Activated T-cell treated with anti-CD3 and anti-CD28 coated beads, Interleukin-2, amount 50 U/mL, for 4 hours (primary cell): Measurements from ENCODE around the gene SBK1. TPM values are rescaled to one million over a fixed set of nuclear protein-coding genes. Genes with fewer than 3 reads are reported as not detected.

ENCODE experiments used
- ATAC-seq, 2 donors: fragments of 200-7000 bp; cut with Tn5 transposase; one replicate each; pipeline ENCODE4 v1.10.0; 2021
- DNase-seq: peaks from one replicate; pipeline ENCODE4 v3.0.0-alpha.2; 2020
- H3K27me3 Mint-ChIP-seq: one replicate; pipeline ENCODE4 v1.8.0; 2021; ENCODE audit warnings: low read depth, mixed read lengths
- H3K36me3 Mint-ChIP-seq: one replicate; pipeline ENCODE4 v1.8.0; 2022; ENCODE audit warnings: mixed read lengths; ENCODE audit not compliant: insufficient read depth
- H3K4me1 Mint-ChIP-seq: one replicate; pipeline ENCODE4 v1.8.0; 2021; ENCODE audit warnings: low read depth, mixed read lengths
- H3K4me3 Mint-ChIP-seq: one replicate; pipeline ENCODE4 v1.8.0; 2021; ENCODE audit warnings: mild to moderate bottlenecking, moderate library complexity, mixed read lengths
- H3K9me3 Mint-ChIP-seq: one replicate; pipeline ENCODE4 v1.8.0; 2021; ENCODE audit warnings: mixed read lengths
- total RNA-seq, 3 donors: library from RNA; stranded (reverse); gene quantifications; one replicate each; pipeline ENCODE4 v1.2.1, GENCODE V29; 2021

SBK1 gene
- total RNA-seq, 3 donors from 2014 or later: 1.4 to 1.5 (median 1.5) TPM

- no peak for DNase-seq
- Mint-ChIP-seq H3K4me3 (peak overlapping the region; percentile 42), H3K4me1 (peaks cover 49% of the 10 kb centered on the region), H3K9me3 (no peaks in the 10 kb centered on the region), H3K36me3 (no peaks in the 10 kb centered on the region), H3K27me3 (no peaks in the 10 kb centered on the region)
- ATAC-seq: no peak
These were observed 1.5 kb upstream of the SBK1 start for GRCh38 chr16:28290859-28291254.

- H3K4me1 Mint-ChIP-seq: peaks cover 63% of the 10 kb centered on the region
- no peaks in the 10 kb centered on the region for H3K36me3 Mint-ChIP-seq
These were observed 641 bp downstream of the SBK1 start for GRCh38 chr16:28292731-28293600.

DNA sequence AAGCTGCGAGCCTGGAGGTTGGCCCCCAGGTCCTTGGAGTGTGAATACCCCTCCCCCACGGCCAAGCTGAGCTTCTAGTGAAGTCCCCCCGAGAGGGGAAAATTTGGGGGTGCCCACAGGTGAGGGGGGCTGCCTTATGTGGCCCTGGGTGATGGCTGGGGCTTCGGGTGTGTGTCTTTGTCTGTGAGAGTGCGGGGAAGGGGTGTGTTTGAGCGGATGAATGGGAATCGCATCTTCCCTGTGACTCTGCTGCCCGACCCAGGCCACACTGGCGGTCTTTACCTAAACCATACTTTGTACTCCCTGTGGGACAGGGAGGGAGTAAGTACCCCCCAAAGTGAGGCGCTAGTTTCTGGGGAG lies 1.3 kb downstream of the SBK1 start:
- ATAC-seq: no peak
- H3K36me3 Mint-ChIP-seq: no peaks in the 10 kb centered on the region
- peaks cover 65% of the 10 kb centered on the region for H3K4me1 Mint-ChIP-seq
- no peaks in the 10 kb centered on the region for H3K27me3 Mint-ChIP-seq
- H3K4me3 Mint-ChIP-seq: peak overlapping the region; percentile 78
- no peaks in the 10 kb centered on the region for H3K9me3 Mint-ChIP-seq
- no peak for DNase-seq

More at GRCh38 chr16:28292731-28293600, 641 bp downstream of the SBK1 start:
- DNase-seq (no peak), ATAC-seq (peak in 1 of 2 donors; percentile 11)
- peak overlapping the region; percentile 85 for H3K4me3 Mint-ChIP-seq
- no peaks in the 10 kb centered on the region for H3K9me3 Mint-ChIP-seq
- no peaks in the 10 kb centered on the region for H3K27me3 Mint-ChIP-seq

DNA sequence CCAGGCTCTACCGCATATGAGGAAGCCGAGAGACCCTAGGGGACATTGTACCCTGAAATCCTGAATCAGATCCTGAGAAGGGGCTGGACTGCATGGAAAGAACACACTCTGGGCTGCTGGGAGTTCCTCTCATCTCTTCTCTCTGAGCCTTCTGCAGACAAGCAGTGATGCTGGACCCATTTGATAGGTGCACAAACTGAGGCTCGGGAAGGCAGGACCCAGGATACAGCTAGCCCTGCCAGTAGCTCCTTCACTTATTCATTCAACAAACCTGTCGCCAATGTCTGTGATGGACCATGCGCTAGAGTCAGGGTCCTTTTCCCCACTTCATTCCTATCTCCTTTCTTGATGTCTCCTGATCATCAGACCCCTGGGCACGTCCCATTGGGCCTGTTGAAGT lies 1.9 kb downstream of the SBK1 start:
- H3K9me3 Mint-ChIP-seq: no peaks in the 10 kb centered on the region
- DNase-seq: no peak
- ATAC-seq: no peak
- no peaks in the 10 kb centered on the region for H3K27me3 Mint-ChIP-seq
- peak overlapping the region; percentile 78 for H3K4me3 Mint-ChIP-seq
- H3K36me3 Mint-ChIP-seq: no peaks in the 10 kb centered on the region
- H3K4me1 Mint-ChIP-seq: peaks cover 61% of the 10 kb centered on the region

- no peaks in the 10 kb centered on the region for H3K9me3 Mint-ChIP-seq
- peak overlapping the region; percentile 42 for H3K4me3 Mint-ChIP-seq
- peaks cover 3% of the 10 kb centered on the region for H3K36me3 Mint-ChIP-seq
- DNase-seq (no peak), ATAC-seq (no peak)
- H3K4me1 Mint-ChIP-seq: peaks cover 65% of the 10 kb centered on the region
- H3K27me3 Mint-ChIP-seq: no peaks in the 10 kb centered on the region
These were observed 3.0 kb downstream of the SBK1 start for GRCh38 chr16:28295276-28295675.

DNA sequence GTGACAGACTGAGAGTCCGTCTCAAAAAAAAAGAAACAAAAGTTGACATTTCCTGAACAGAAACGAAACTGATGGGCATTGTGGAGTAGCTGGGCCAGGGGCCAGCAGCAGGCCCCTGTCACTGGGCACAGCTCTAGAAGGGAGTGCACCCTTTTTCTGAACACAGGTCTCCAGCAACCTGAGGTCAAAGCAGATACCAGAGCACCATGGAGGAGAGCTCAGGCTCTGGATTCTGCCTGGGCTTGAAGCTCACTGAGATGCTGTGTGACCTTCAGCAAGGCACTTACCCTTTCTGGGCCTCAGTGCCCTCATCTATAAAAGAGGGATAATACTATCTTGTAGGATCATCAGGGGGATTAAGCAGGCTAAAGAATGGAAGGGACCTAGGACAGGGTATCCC lies 5.0 kb downstream of the SBK1 start:
- Mint-ChIP-seq H3K27me3 (no peaks in the 10 kb centered on the region), H3K36me3 (peaks cover 5% of the 10 kb centered on the region), H3K4me3 (peak overlapping the region; percentile 38), H3K4me1 (peaks cover 66% of the 10 kb centered on the region), H3K9me3 (no peaks in the 10 kb centered on the region)
- DNase-seq (no peak), ATAC-seq (no peak)

GRCh38 chr16:28297784-28298510 lies 5.6 kb downstream of the SBK1 start:
- H3K4me3 Mint-ChIP-seq: no peak overlapping the region
- H3K9me3 Mint-ChIP-seq: no peaks in the 10 kb centered on the region
- peaks cover 70% of the 10 kb centered on the region for H3K4me1 Mint-ChIP-seq
- DNase-seq (no peak), ATAC-seq (peak in 1 of 2 donors; percentile 13)
- peaks cover 5% of the 10 kb centered on the region for H3K36me3 Mint-ChIP-seq
- no peaks in the 10 kb centered on the region for H3K27me3 Mint-ChIP-seq

GRCh38 chr16:28298511-28298878 lies 6.2 kb downstream of the SBK1 start:
- Mint-ChIP-seq H3K9me3 (no peaks in the 10 kb centered on the region), H3K36me3 (peaks cover 5% of the 10 kb centered on the region), H3K4me1 (peaks cover 72% of the 10 kb centered on the region), H3K4me3 (no peak overlapping the region), H3K27me3 (no peaks in the 10 kb centered on the region)
- DNase-seq (no peak), ATAC-seq (no peak)

- DNase-seq (no peak), ATAC-seq (no peak)
- H3K4me1 Mint-ChIP-seq: peaks cover 55% of the 10 kb centered on the region
- no peaks in the 10 kb centered on the region for H3K27me3 Mint-ChIP-seq
- no peaks in the 10 kb centered on the region for H3K9me3 Mint-ChIP-seq
- H3K36me3 Mint-ChIP-seq: peaks cover 11% of the 10 kb centered on the region
- H3K4me3 Mint-ChIP-seq: no peak overlapping the region
These were observed 8.0 kb downstream of the SBK1 start for GRCh38 chr16:28300327-28300726.

DNA sequence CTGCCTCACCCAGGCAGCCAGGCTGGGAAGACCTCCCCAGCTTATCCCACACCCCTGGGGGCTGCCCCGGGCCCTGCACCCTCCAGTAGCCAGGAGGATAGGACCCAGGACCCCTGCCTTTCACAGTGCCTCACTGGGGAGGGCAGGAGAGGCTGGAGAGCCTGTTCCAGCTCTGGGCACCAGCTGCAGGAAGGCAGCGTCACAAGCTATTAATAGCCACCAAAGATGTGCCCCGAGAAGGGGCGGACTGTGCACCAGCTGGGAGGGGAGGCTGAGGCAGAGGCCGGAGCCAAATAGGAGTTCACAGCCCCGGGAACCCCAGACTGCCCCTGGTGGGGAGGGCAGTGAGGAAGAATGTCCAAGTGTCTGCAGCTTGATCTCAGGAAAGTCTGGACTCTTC lies 8.8 kb downstream of the SBK1 start:
- H3K4me1 Mint-ChIP-seq: peaks cover 56% of the 10 kb centered on the region
- no peak overlapping the region for H3K4me3 Mint-ChIP-seq
- peaks cover 11% of the 10 kb centered on the region for H3K36me3 Mint-ChIP-seq
- no peaks in the 10 kb centered on the region for H3K27me3 Mint-ChIP-seq
- ATAC-seq (no peak), DNase-seq (no peak)
- H3K9me3 Mint-ChIP-seq: no peaks in the 10 kb centered on the region

- H3K4me3 Mint-ChIP-seq: no peak overlapping the region
- no peaks in the 10 kb centered on the region for H3K27me3 Mint-ChIP-seq
- H3K36me3 Mint-ChIP-seq: peaks cover 11% of the 10 kb centered on the region
- no peaks in the 10 kb centered on the region for H3K9me3 Mint-ChIP-seq
- H3K4me1 Mint-ChIP-seq: peaks cover 55% of the 10 kb centered on the region
- DNase-seq: no peak
- ATAC-seq: no peak
These were observed 9.3 kb downstream of the SBK1 start for GRCh38 chr16:28301620-28302019.

GRCh38 chr16:28303132-28303531 lies 10.8 kb downstream of the SBK1 start:
- Mint-ChIP-seq H3K4me1 (peaks cover 43% of the 10 kb centered on the region), H3K9me3 (no peaks in the 10 kb centered on the region), H3K27me3 (no peaks in the 10 kb centered on the region), H3K4me3 (no peak overlapping the region), H3K36me3 (peaks cover 11% of the 10 kb centered on the region)
- ATAC-seq: no peak
- no peak for DNase-seq

DNA sequence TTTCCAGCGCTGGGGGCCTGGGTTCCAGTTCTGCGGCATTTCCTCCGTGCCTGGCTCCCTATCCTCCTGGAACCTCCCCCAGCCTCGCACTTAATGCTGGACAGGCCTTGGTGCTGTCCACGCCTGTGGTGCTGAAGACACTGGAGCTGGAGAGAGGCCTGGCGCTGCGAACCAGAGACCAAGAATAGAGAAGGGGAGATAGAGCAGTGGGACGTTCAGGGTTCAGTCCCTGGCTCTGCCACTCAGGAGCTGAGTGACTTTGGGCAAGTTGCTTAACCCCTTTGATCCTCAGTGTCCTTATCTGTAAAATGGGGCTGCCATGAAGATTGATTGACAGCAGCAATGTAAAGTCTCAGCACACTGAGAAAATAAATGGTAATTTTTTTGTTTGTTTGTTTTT lies 11.9 kb downstream of the SBK1 start:
- Mint-ChIP-seq H3K36me3 (peaks cover 11% of the 10 kb centered on the region), H3K4me1 (peaks cover 44% of the 10 kb centered on the region), H3K9me3 (no peaks in the 10 kb centered on the region), H3K27me3 (no peaks in the 10 kb centered on the region), H3K4me3 (no peak overlapping the region)
- DNase-seq: no peak
- no peak for ATAC-seq

- no peaks in the 10 kb centered on the region for H3K9me3 Mint-ChIP-seq
- ATAC-seq (no peak), DNase-seq (no peak)
- peaks cover 54% of the 10 kb centered on the region for H3K4me1 Mint-ChIP-seq
- H3K4me3 Mint-ChIP-seq: no peak overlapping the region
- H3K27me3 Mint-ChIP-seq: no peaks in the 10 kb centered on the region
- H3K36me3 Mint-ChIP-seq: peaks cover 6% of the 10 kb centered on the region
These were observed 15.6 kb downstream of the SBK1 start for GRCh38 chr16:28307936-28308335.
